B cell (primary cell): ENCODE measurements around the gene TCF7L1. TPM values are rescaled to one million over a fixed set of nuclear protein-coding genes. Genes with fewer than 3 reads are reported as not detected.

Source experiments
- ATAC-seq: fragments of 200-7000 bp; cut with Tn5 transposase; one replicate; pipeline ENCODE4 v1.10.0; 2021; ENCODE audit warnings: low read depth, mild to moderate bottlenecking, moderate number of reproducible peaks, moderate library complexity
- CTCF ChIA-PET: fragments of 350-600 bp; sonication (Branson Sonifier 250); formaldehyde crosslinking; loops from one replicate; lab custom pipeline; 2021; ENCODE audit warnings: antibody characterized with exemption, inconsistent platforms; lab: Charles Lee
- POLR2A ChIA-PET: fragments of 350-600 bp; sonication (Branson Sonifier 250); formaldehyde crosslinking; loops from one replicate; lab custom pipeline; 2021; ENCODE audit warnings: antibody characterized with exemption; lab: Charles Lee
- DNase-seq: peaks from one replicate; pipeline ENCODE4 v3.0.0; 2013
- H2AFZ ChIP-seq: 2 replicates; pipeline ENCODE4 v1.6.1; 2012; ENCODE audit warnings: mild to moderate bottlenecking, low read depth, low read length; ENCODE audit not compliant: insufficient read depth, poor library complexity, severe bottlenecking
- H3K27ac ChIP-seq, 2 donors: 1 replicate in 1 of 2; 2 replicates in 1 of 2; pipeline ENCODE4 v1.5.1; 2012 to 2013; ENCODE audit warnings: low read length in 2 of 2, mild to moderate bottlenecking in 2 of 2, moderate library complexity in 1 of 2
- H3K27me3 ChIP-seq, 4 experiments: fragments of 200-600 bp in 1 of 4; sonication (generic) in 1 of 4; replicated peaks in 1 of 4; 1 replicate in 2 of 4; 2 replicates in 2 of 4; pipeline versions ENCODE4 v1.6.1 to v1.7.0; 2013 to 2016; ENCODE audit warnings: low read length in 3 of 4, mild to moderate bottlenecking in 2 of 4, mixed read lengths in 1 of 4, moderate library complexity in 1 of 4; ENCODE audit not compliant: insufficient read depth in 4 of 4, control insufficient read depth in 3 of 4; ENCODE audit errors: control extremely low read depth in 1 of 4
- H3K36me3 ChIP-seq, 2 experiments: replicated peaks in 1 of 2; 1 replicate in 1 of 2; 2 replicates in 1 of 2; pipeline versions ENCODE4 v1.6.1 to v1.7.1; 2013; ENCODE audit warnings: low read length in 1 of 2; ENCODE audit not compliant: insufficient read depth in 2 of 2, control insufficient read depth in 1 of 2; ENCODE audit errors: control extremely low read depth in 1 of 2, extremely low read depth in 1 of 2
- H3K4me1 ChIP-seq, 2 donors: fragments of 200-600 bp in 1 of 2; sonication (generic) in 1 of 2; 1 replicate in 1 of 2; 2 replicates in 1 of 2; pipeline versions ENCODE4 v1.5.1 to v1.6.1; 2013 to 2017; ENCODE audit warnings: low read length in 2 of 2; ENCODE audit not compliant: control insufficient read depth in 2 of 2, insufficient read depth in 2 of 2
- H3K4me2 ChIP-seq: replicated peaks from 2 replicates; pipeline ENCODE3; 2012; ENCODE audit warnings: mild to moderate bottlenecking, low read depth, low read length; ENCODE audit not compliant: poor library complexity, severe bottlenecking
- H3K4me3 ChIP-seq, 5 experiments: fragments of 200-600 bp in 1 of 5; sonication (generic) in 1 of 5; 1 replicate in 3 of 5; 2 replicates in 2 of 5; pipeline versions ENCODE4 v1.5.1 to v1.7.0; 2011 to 2016; ENCODE audit warnings: low read length in 4 of 5, mild to moderate bottlenecking in 4 of 5, low read depth in 2 of 5, control low read depth in 1 of 5, moderate library complexity in 1 of 5; ENCODE audit not compliant: insufficient read depth in 1 of 5; ENCODE audit errors: control extremely low read depth in 1 of 5, extremely low read depth in 1 of 5
- H3K79me2 ChIP-seq: fragments of 200-600 bp; sonication (generic); one replicate; pipeline ENCODE4 v1.6.0; 2016; ENCODE audit warnings: low read length; ENCODE audit not compliant: control insufficient read depth, insufficient read depth
- H3K9ac ChIP-seq: fragments of 200-600 bp; sonication (generic); 2 replicates; pipeline ENCODE4 v1.6.1; 2017; ENCODE audit warnings: mild to moderate bottlenecking, low read length, moderate library complexity
- H3K9me3 ChIP-seq, 3 donors: one replicate each; pipeline versions ENCODE4 v1.6.1 to v1.7.1; 2013; ENCODE audit warnings: low read length in 2 of 3; ENCODE audit not compliant: control insufficient read depth in 2 of 3, insufficient read depth in 1 of 3; ENCODE audit errors: control extremely low read depth in 1 of 3
- H4K20me1 ChIP-seq: 2 replicates; pipeline ENCODE4 v1.6.0; 2012; ENCODE audit warnings: mild to moderate bottlenecking, low read length; ENCODE audit not compliant: insufficient read depth, control insufficient read depth, poor library complexity, severe bottlenecking
- H3K27ac Mint-ChIP-seq: one replicate; pipeline ENCODE4 v1.8.0; 2021; ENCODE audit warnings: mixed read lengths
- H3K27me3 Mint-ChIP-seq: one replicate; pipeline ENCODE4 v1.8.0; 2021; ENCODE audit warnings: mixed read lengths
- H3K4me1 Mint-ChIP-seq: one replicate; pipeline ENCODE4 v1.8.0; 2021; ENCODE audit warnings: mixed read lengths
- H3K4me3 Mint-ChIP-seq: one replicate; pipeline ENCODE4 v1.8.0; 2021; ENCODE audit warnings: mixed read lengths
- H3K9me3 Mint-ChIP-seq: one replicate; pipeline ENCODE4 v1.8.0; 2022; ENCODE audit warnings: mixed read lengths; ENCODE audit not compliant: insufficient read depth
- CTCF ChIP-seq: fragments of 200-600 bp; IDR thresholded peaks from one replicate; pipeline ENCODE4 v1.8.0; 2022; ENCODE audit warnings: antibody characterized with exemption, mild to moderate bottlenecking
- EZH2 ChIP-seq: IDR thresholded peaks from 2 replicates; pipeline ENCODE4 v1.6.1; 2012; ENCODE audit warnings: borderline replicate concordance, low read depth, mild to moderate bottlenecking, moderate library complexity, low read length; ENCODE audit not compliant: insufficient read depth, poor library complexity, severe bottlenecking
- WGBS: methylation state at CpG from one replicate; pipeline ENCODE4 v1.1.5; 2013; ENCODE audit warnings: missing lambda C conversion rate; ENCODE audit not compliant: insufficient coverage; 5-methylcytosine and 5-hydroxymethylcytosine counted together
- intact Hi-C: fragments of 100-400 bp; cut with micrococcal nuclease; formaldehyde crosslinking; loops from one replicate; pipeline ENCODE4 v1.10.0; 2022
- polyA plus RNA-seq: library from polyadenylated mRNA; depleted of rRNA; stranded (reverse); fragments of >200 nt; gene quantifications from 2 replicates; pipeline ENCODE4 v1.2.3, GENCODE V29; 2012
- total RNA-seq, 2 donors: library from RNA; stranded (reverse); fragments of 120-200 nt in 1 of 2; gene quantifications; 1 replicate in 1 of 2; 2 replicates in 1 of 2; pipeline versions ENCODE4 v1.2.3 to v1.2.4, GENCODE V29; 2013 to 2022

The TCF7L1 gene
- total and polyA plus RNA-seq, 2 donors (not counting 1 experiment from before 2014, with no cell fraction given), result 0.67 to 0.81 TPM

GRCh38 chr2:85189606-85190270, 56.5 kb downstream of the TCF7L1 start:
- H2AFZ ChIP-seq, result no peak overlapping the region
- intact Hi-C loops, result no loop called here
- no peak overlapping the region for H3K9ac ChIP-seq
- no peaks in the 10 kb centered on the region for H3K4me1 ChIP-seq
- no peak overlapping the region for H3K4me3 ChIP-seq
- Mint-ChIP-seq H3K27ac (no peak overlapping the region), H3K4me1 (no peaks in the 10 kb centered on the region), H3K4me3 (no peak overlapping the region), H3K27me3 (peaks cover 26% of the 10 kb centered on the region), H3K9me3 (no peaks in the 10 kb centered on the region)
- H4K20me1 ChIP-seq, result no peaks in the 10 kb centered on the region
- TF ChIP-seq CTCF (no peak), EZH2 (no peak)
- H3K36me3 ChIP-seq, result no peaks in the 10 kb centered on the region
- H3K9me3 ChIP-seq, result peaks cover 0 to 3% (median 0%) of the 10 kb centered on the region in 3 donors
- CTCF ChIA-PET, result no interaction called here
- H3K4me2 ChIP-seq, result no peak overlapping the region
- H3K27me3 ChIP-seq, result peaks cover 0 to 6% (median 0%) of the 10 kb centered on the region in 4 experiments
- ATAC-seq (no peak), DNase-seq (no peak)
- no peak overlapping the region for H3K27ac ChIP-seq
- WGBS, result 93% methylated on average over 12 of the region's 12 CpGs
- no peaks in the 10 kb centered on the region for H3K79me2 ChIP-seq
- POLR2A ChIA-PET, result no interaction called here

- Histone ChIP-seq H3K36me3 (no peaks in the 10 kb centered on the region), H3K79me2 (no peaks in the 10 kb centered on the region), H2AFZ (no peak overlapping the region), H3K27me3 (peaks cover 0 to 4% (median 0%) of the 10 kb centered on the region in 4 experiments), H3K4me3 (no peak overlapping the region), H3K9me3 (peaks cover 0 to under 1% (median 0%) of the 10 kb centered on the region in 3 donors), H3K4me2 (no peak overlapping the region), H3K27ac (no peak overlapping the region), H3K9ac (no peak overlapping the region), H4K20me1 (no peaks in the 10 kb centered on the region), H3K4me1 (no peaks in the 10 kb centered on the region)
- intact Hi-C loops, result no loop called here
- ChIA-PET POLR2A (no interaction called here), CTCF (no interaction called here)
- peaks cover 21% of the 10 kb centered on the region for H3K27me3 Mint-ChIP-seq
- TF ChIP-seq EZH2 (no peak), CTCF (no peak)
- no peak for DNase-seq
- ATAC-seq, result no peak
- H3K4me3 Mint-ChIP-seq, result no peak overlapping the region
- no peaks in the 10 kb centered on the region for H3K9me3 Mint-ChIP-seq
- no peaks in the 10 kb centered on the region for H3K4me1 Mint-ChIP-seq
- WGBS, result 93% methylated on average over 2 of the region's 2 CpGs
- no peak overlapping the region for H3K27ac Mint-ChIP-seq
These were observed 58.0 kb downstream of the TCF7L1 start for GRCh38 chr2:85191157-85191556.
